ENCODE results near the gene RAB3A.

DNA sequence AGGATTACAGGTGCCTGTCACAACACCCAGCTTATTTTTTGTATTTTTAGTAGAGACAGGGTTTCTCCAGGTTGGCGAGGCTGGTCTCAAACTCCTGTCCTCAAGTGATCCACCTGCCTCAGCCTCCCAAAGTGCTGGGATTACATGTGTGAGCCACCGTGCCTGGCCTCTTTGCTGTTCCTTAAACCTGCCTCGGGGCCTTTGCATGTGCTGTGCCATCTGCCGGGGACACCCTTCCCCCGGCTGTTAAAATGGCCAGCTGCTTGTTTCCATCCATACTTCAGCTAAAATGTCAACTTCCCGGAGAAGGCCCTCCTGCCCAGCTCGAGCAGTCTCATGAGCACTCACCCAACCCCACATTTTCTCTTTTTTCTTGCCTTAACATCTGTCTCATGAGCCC is 41.5 kb upstream of the RAB3A start:
- TF ChIP-seq, protein P1, sequence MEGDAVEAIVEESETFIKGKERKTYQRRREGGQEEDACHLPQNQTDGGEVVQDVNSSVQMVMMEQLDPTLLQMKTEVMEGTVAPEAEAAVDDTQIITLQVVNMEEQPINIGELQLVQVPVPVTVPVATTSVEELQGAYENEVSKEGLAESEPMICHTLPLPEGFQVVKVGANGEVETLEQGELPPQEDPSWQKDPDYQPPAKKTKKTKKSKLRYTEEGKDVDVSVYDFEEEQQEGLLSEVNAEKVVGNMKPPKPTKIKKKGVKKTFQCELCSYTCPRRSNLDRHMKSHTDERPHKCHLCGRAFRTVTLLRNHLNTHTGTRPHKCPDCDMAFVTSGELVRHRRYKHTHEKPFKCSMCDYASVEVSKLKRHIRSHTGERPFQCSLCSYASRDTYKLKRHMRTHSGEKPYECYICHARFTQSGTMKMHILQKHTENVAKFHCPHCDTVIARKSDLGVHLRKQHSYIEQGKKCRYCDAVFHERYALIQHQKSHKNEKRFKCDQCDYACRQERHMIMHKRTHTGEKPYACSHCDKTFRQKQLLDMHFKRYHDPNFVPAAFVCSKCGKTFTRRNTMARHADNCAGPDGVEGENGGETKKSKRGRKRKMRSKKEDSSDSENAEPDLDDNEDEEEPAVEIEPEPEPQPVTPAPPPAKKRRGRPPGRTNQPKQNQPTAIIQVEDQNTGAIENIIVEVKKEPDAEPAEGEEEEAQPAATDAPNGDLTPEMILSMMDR (conservative IDR thresholded peaks at IDR 0.05; ENCODE audit: low read depth, low read length) = no peak
- TF ChIP-seq EZH2phosphoT487 (IDR thresholded peaks at IDR 0.05; ENCODE audit: borderline replicate concordance, low read length) = no peak
